Measurements from ENCODE around the gene FRAS1. TPM values are rescaled to one million over a fixed set of nuclear protein-coding genes. Genes with fewer than 3 reads are reported as not detected.

FRAS1 gene
- total RNA-seq, 8 experiments from 2014 or later: 0.59 to 28.6 (median 5.4) TPM

DNA sequence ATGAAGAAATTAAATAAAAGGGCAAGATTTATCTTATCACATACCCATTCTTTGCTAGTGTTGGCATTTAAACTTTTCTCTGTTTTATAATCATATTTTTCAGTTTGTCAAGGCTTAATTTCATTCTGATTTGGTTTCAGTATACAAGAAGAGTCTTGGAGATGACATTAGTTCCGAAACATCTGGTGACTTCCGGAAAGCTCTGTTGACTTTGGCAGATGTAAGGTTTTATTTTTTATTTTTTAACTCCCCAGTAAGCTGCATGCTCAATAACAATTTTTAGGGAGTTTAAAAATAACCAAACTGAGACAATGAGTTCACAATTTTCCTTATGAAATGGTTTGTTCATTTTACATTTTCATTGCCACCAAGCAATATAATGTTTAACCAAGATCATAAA, 534.3 kb downstream of the FRAS1 start:
- H3K27ac ChIP-seq: no peak overlapping the region
- H3K4me3 ChIP-seq: no peak overlapping the region
- no peak for ATAC-seq (replicated peaks in 6 of 8)
- no peaks in the 10 kb centered on the region for H3K4me1 ChIP-seq (replicated peaks in 1 of 2)
- WGBS, 10 experiments: 38 to 100% (median 83%) methylated on average over 1 to 2 of the region's 2 CpGs; no CpG with 5 or more reads in 2 of the 10 experiments
- in situ Hi-C loops (cut with MboI; ENCODE audit: low pct_unique_long_range_greater_than_20kb in 2 of 9, low sequenced_read_pairs in 9 of 9, unreplicated experiment in 9 of 9): no loop called here

- no peak overlapping the region for H3K27ac ChIP-seq
- ATAC-seq (replicated peaks in 6 of 8): no peak
- in situ Hi-C loops (cut with MboI; ENCODE audit: low pct_unique_long_range_greater_than_20kb in 2 of 9, low sequenced_read_pairs in 9 of 9, unreplicated experiment in 9 of 9): no loop called here
- no peak overlapping the region for H3K4me3 ChIP-seq
- WGBS, 10 experiments: 20 to 100% (median 88%) methylated on average over 1 to 3 of the region's 3 CpGs
- no peaks in the 10 kb centered on the region for H3K4me1 ChIP-seq (replicated peaks in 1 of 2)
These were observed 535.1 kb downstream of the FRAS1 start for GRCh38 chr4:78592088-78592783.

Other genes with a start within 250 kb of the FRAS1 start
- 10 to 100 TPM; 12.7 to 22.6 (median 17.2) TPM for gene CNOT6L, start 238.0 kb upstream of the FRAS1 start, total RNA-seq
- gene MRPL1, start 194.5 kb upstream of the FRAS1 start, total RNA-seq: 10 to 100 TPM; 31.9 to 44.3 (median 37.3) TPM